ENCODE results near the gene RAB5IF.

- TF ChIP-seq ZFX (IDR thresholded peaks at IDR 0.05), result no peak
- TF ChIP-seq CTCF (conservative IDR thresholded peaks at IDR 0.05), result no peak
Measured at GRCh38 chr20:36645998-36646397, 40.4 kb downstream of the RAB5IF start, which contains the start of gene SLA2.
